RCC 7860 (cell line): ENCODE data around the gene KRT8.

Source experiments
- DNase-seq: peaks from one replicate; pipeline ENCODE4 v3.0.0-alpha.2; 2015; ENCODE audit warnings: low spot score
- FAIRE-seq: peaks from 2 replicates; lab custom pipeline; 2012; peaks lifted over from hg19 to GRCh38; lab: Jason Lieb, UNC

KRT8 gene

GRCh38 chr12:52849511-52849910 is 55.4 kb downstream of the KRT8 start:
- no peak for FAIRE-seq
- no peak for DNase-seq

- FAIRE-seq, result no peak
- no peak for DNase-seq
These were observed 56.1 kb downstream of the KRT8 start, which contains the start of gene KRT78 for GRCh38 chr12:52848661-52849255. TSS of gene KRT78 (minus strand) at chr12:52848994. CDS start at chr12:52848930, 64 bp downstream.

- DNase-seq (peak; percentile 79), FAIRE-seq (peak; percentile 66)
These were observed 57.4 kb downstream of the KRT8 start for GRCh38 chr12:52847335-52848102.
